Stimulated activated naive CD8-positive, alpha-beta T cell treated with anti-CD3 and anti-CD28 coated beads, Interleukin-15, Interleukin-2, amounts not matched to agents 100 ng/mL and 50 ng/mL, for 24 hours (primary cell): ENCODE measurements around the gene CNN2.

ENCODE experiments used
- H3K27ac Mint-ChIP-seq: one replicate; pipeline ENCODE4 v1.8.0; 2021; ENCODE audit warnings: mild to moderate bottlenecking, mixed read lengths
- H3K27me3 Mint-ChIP-seq: one replicate; pipeline ENCODE4 v1.8.0; 2021; ENCODE audit warnings: mixed read lengths
- H3K36me3 Mint-ChIP-seq: one replicate; pipeline ENCODE4 v1.8.0; 2021; ENCODE audit warnings: low read depth, mixed read lengths
- H3K4me1 Mint-ChIP-seq: one replicate; pipeline ENCODE4 v1.8.0; 2021; ENCODE audit warnings: low read depth, mixed read lengths
- H3K4me3 Mint-ChIP-seq: one replicate; pipeline ENCODE4 v1.8.0; 2021; ENCODE audit warnings: mild to moderate bottlenecking, mixed read lengths
- H3K9me3 Mint-ChIP-seq: one replicate; pipeline ENCODE4 v1.8.0; 2021; ENCODE audit warnings: mixed read lengths

The CNN2 gene

DNA sequence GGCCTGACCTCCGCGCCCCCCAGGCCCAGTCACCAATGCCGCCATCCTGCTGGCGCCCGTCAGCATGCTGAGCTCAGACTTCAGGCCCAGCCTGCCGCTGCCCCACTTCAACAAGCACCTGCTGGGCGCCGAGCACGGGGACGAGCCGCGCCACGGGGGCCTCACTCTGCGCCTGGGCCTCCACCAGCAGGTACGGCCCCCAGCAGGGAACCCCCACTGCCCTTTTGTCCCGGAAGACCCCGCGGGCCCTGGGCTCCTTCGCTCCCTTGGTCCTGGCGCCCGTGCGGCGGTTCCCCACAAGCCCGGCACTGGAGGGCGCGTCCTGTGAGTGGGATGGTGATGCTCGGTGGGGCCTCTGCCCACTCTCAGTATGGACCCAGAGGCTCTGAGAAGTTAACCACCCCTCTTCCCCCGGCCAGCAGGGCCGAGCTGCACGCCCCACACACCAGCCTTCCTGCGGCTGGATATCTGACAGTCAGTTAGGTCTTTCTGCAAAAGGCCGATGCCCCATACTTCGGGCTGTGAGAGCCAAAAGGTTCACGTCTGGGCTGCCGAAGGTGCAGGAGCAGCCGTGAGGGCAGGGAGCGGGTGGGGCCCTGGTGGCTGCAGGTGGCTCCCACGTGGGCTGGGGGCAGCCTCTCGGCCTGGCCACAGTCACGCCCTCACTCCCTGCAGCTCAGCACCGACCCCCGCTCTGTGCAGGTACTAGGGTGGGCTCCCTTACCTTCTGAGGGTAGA lies 34.3 kb upstream of the CNN2 start:
- Mint-ChIP-seq H3K36me3 (peaks cover 19% of the 10 kb centered on the region), H3K27me3 (peaks cover 6% of the 10 kb centered on the region), H3K27ac (no peak overlapping the region), H3K9me3 (no peaks in the 10 kb centered on the region), H3K4me1 (peaks cover 12% of the 10 kb centered on the region), H3K4me3 (no peak overlapping the region)

DNA sequence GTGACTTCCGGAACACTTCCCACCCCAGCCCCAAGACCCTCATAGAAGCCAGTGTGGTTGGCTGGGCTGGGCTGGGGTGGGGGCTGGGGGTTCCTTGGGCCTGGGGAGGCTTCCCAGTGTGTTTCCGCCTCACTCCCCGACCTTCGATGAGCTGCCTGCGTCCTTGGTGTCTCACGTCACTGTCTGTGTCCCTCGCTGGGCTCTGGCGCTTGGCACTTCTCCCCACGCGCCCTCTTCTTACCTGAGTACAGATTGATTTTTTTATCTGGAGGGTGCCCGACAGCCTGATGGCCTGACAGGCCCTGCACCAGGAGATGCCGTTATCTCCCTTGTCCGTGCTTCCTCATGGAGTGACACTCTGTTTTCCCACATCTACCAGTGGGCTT lies 33.7 kb upstream of the CNN2 start:
- Mint-ChIP-seq H3K4me3 (no peak overlapping the region), H3K9me3 (no peaks in the 10 kb centered on the region), H3K27me3 (peaks cover 8% of the 10 kb centered on the region), H3K4me1 (peaks cover 14% of the 10 kb centered on the region), H3K27ac (no peak overlapping the region), H3K36me3 (peaks cover 15% of the 10 kb centered on the region)

- H3K4me3 Mint-ChIP-seq: no peak overlapping the region
- peaks cover 14% of the 10 kb centered on the region for H3K27me3 Mint-ChIP-seq
- no peaks in the 10 kb centered on the region for H3K9me3 Mint-ChIP-seq
- H3K4me1 Mint-ChIP-seq: peaks cover 15% of the 10 kb centered on the region
- H3K27ac Mint-ChIP-seq: no peak overlapping the region
- peaks cover 11% of the 10 kb centered on the region for H3K36me3 Mint-ChIP-seq
Observed at GRCh38 chr19:993361-993830, 33.0 kb upstream of the CNN2 start.

GRCh38 chr19:993831-994393 lies 32.5 kb upstream of the CNN2 start:
- H3K27me3 Mint-ChIP-seq: peaks cover 17% of the 10 kb centered on the region
- H3K9me3 Mint-ChIP-seq: no peaks in the 10 kb centered on the region
- H3K27ac Mint-ChIP-seq: no peak overlapping the region
- peaks cover 15% of the 10 kb centered on the region for H3K4me1 Mint-ChIP-seq
- peaks cover 8% of the 10 kb centered on the region for H3K36me3 Mint-ChIP-seq
- no peak overlapping the region for H3K4me3 Mint-ChIP-seq

DNA sequence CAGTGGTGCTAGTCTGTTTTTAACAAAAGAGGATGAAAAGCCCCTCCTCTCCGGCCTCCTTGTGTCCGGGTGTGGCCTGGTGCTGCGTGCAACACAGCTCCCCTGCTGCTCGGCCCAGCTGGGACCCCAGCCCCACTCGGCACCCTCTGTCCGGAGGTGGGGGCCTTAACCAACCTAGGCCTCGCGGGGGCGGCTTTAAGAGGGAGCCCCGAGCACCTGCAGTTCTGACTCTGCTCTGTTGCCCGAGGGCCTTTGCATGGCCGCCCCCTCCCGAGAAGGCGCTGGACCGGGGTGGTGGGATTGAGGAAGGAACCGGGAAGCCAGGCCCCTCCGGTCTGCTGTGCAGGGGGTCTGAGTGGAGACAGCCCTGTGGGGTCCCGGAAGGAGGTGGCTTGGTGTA lies 31.9 kb upstream of the CNN2 start:
- peaks cover 8% of the 10 kb centered on the region for H3K36me3 Mint-ChIP-seq
- H3K27ac Mint-ChIP-seq: no peak overlapping the region
- H3K4me3 Mint-ChIP-seq: no peak overlapping the region
- H3K4me1 Mint-ChIP-seq: peaks cover 15% of the 10 kb centered on the region
- no peaks in the 10 kb centered on the region for H3K9me3 Mint-ChIP-seq
- H3K27me3 Mint-ChIP-seq: peaks cover 23% of the 10 kb centered on the region

GRCh38 chr19:995051-995827 lies 31.2 kb upstream of the CNN2 start:
- H3K4me1 Mint-ChIP-seq: peaks cover 15% of the 10 kb centered on the region
- no peaks in the 10 kb centered on the region for H3K9me3 Mint-ChIP-seq
- peaks cover 24% of the 10 kb centered on the region for H3K27me3 Mint-ChIP-seq
- H3K36me3 Mint-ChIP-seq: peaks cover 8% of the 10 kb centered on the region
- H3K4me3 Mint-ChIP-seq: no peak overlapping the region
- no peak overlapping the region for H3K27ac Mint-ChIP-seq

DNA sequence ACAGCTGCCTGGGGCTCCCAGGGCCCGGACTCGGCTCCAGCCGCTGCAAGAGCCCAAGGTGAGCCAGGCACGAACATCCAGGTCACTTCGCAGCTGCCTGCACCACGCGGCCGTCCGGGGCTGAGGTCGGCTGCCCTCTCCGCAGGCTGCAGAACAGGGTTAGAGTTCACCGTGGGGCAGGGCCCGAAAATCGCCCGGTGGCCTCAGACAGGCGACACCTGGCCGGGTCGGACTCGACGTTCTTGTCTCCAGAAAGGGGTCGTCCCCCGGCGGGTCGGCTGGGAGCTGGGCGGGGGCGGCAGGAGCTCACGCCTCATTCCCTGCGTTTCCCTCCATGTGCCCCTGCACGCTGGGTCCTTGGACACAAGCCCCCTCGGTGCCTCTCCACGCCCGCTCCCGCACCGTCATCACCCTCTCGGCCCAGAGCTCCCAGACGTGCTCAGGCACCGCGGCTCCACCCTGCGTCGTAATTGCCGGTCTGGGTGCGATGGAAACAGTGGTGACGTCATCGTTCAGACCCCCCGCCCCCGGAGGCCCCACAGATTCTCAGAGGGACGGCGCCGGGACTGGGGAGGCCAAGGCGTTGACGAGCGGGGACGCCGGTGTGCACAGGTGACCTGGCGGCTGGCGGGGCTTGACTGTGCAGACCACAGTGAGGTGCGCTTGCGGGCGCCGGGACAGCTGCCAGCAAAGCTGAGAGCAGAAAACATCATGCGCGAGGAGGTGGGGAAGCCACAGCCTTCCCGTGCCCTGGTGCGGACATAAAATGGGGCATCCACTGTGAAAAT lies 30.2 kb upstream of the CNN2 start:
- Mint-ChIP-seq H3K9me3 (no peaks in the 10 kb centered on the region), H3K4me1 (peaks cover 15% of the 10 kb centered on the region), H3K27ac (peak overlapping the region; percentile 49), H3K36me3 (peaks cover 8% of the 10 kb centered on the region), H3K27me3 (peaks cover 24% of the 10 kb centered on the region), H3K4me3 (peak overlapping the region; percentile 53)

DNA sequence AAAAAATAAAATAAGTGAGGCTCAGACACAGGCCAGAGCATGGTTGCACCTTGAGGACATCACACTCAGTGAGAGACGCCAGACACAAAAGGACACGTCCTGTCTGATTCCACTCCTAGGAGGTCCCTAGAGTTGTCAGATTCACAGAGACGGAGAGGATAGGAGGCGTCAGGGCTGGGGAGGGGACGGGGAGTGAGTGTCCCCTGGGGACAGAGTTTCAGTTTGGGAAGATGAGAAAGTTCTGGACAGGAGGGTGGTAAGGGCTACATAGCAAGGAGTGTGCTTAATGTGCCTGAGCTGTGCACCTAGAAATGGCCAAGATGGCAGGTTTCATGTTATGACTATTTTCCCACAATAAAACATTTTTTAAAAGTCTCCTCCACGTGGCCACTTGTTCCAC lies 28.3 kb upstream of the CNN2 start:
- peaks cover 4% of the 10 kb centered on the region for H3K36me3 Mint-ChIP-seq
- H3K4me3 Mint-ChIP-seq: no peak overlapping the region
- H3K4me1 Mint-ChIP-seq: peaks cover 15% of the 10 kb centered on the region
- peaks cover 28% of the 10 kb centered on the region for H3K27me3 Mint-ChIP-seq
- no peak overlapping the region for H3K27ac Mint-ChIP-seq
- no peaks in the 10 kb centered on the region for H3K9me3 Mint-ChIP-seq

DNA sequence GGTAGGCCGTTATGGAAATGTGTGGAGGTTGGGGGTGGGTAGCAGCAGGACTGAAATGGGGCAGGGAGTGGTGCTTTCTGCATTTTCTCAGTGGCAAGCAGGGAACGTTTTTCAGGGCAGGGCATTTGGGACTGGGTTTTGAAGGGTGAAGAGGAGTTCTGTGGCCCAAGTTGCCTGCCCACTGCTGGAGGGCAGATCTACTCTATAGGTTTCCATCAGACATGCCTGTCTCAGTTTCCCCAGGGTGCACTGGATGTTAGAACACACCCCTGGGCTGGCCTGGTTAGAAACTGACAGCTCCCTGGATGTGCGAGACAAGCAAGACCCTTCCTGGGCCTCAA lies 27.1 kb upstream of the CNN2 start:
- Mint-ChIP-seq H3K4me3 (no peak overlapping the region), H3K27me3 (peaks cover 28% of the 10 kb centered on the region), H3K36me3 (peaks cover 4% of the 10 kb centered on the region), H3K27ac (no peak overlapping the region), H3K4me1 (peaks cover 15% of the 10 kb centered on the region), H3K9me3 (no peaks in the 10 kb centered on the region)

GRCh38 chr19:1000095-1000494 lies 26.3 kb upstream of the CNN2 start, which contains the start of gene GRIN3B:
GRIN3B (plus strand) TSS chr19:1000419; CDS start chr19:1000438, 19 bp downstream.
- Mint-ChIP-seq H3K27ac (no peak within 1 kb of the TSS), H3K36me3 (peaks cover 4% of the 10 kb centered on the region), H3K27me3 (peaks cover 28% of the 10 kb centered on the region), H3K4me3 (no peak within 1 kb of the TSS), H3K9me3 (no peaks in the 10 kb centered on the region), H3K4me1 (peaks cover 15% of the 10 kb centered on the region)

GRCh38 chr19:1000591-1001537 lies 25.5 kb upstream of the CNN2 start:
- H3K27ac Mint-ChIP-seq: no peak overlapping the region

DNA sequence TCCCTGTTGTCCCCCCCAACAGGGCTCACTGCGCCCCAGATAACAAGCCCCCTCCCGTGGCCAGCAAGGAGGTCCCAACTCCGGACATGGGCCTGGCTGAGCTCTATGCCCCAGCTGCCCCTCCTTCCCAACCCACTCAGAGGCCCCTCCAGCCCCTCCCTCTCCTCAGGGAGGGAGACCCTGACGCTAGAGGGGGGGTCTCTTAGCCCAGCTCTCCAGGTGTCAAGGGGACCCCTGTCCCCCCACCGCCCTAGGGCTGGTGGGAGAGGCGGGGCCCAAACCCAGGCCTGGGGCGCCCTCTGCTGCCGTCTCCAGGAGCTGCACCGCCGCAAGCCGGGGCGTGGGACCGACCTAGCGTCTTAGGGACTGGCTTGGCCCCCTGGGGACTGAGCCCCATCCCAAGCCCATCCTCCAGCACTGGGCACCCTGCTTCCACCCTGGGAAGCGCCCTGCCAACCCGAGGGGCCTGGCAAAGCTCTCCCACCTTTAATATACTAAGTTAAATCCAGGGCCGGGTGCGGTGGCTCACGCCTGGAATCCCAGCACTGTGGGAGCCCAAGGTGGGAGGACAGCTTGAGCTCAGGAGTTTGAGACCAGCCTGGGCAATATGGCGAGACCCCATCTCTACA lies 24.8 kb upstream of the CNN2 start:
- Mint-ChIP-seq H3K9me3 (no peaks in the 10 kb centered on the region), H3K4me1 (peaks cover 6% of the 10 kb centered on the region), H3K27me3 (peaks cover 25% of the 10 kb centered on the region), H3K4me3 (no peak overlapping the region), H3K27ac (no peak overlapping the region), H3K36me3 (no peaks in the 10 kb centered on the region)

More at GRCh38 chr19:1000591-1001537, 25.5 kb upstream of the CNN2 start:
- Mint-ChIP-seq H3K4me1 (peaks cover 14% of the 10 kb centered on the region), H3K27me3 (peaks cover 28% of the 10 kb centered on the region), H3K36me3 (peaks cover 4% of the 10 kb centered on the region), H3K4me3 (no peak overlapping the region), H3K9me3 (no peaks in the 10 kb centered on the region)

DNA sequence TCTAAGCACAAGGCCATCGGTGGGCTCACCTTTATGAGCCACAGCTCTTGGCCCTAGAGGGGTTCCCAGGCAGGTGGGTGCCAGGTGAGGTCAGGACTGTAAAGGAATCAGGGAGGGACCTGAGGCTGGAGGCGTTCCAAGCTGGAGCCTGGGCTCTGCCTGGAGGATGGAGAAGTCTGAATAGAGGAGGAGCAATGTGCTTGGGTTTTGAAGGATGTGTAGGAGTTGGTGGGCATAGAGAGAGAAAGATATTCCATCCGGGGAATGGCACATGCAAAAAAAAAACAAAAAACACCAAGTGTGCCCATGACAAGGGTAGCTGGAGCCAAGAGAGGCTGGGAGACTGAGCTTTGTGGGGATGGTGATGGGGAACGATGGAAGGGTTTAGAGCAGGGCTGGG lies 23.8 kb upstream of the CNN2 start:
- Mint-ChIP-seq H3K27ac (no peak overlapping the region), H3K4me3 (no peak overlapping the region), H3K36me3 (no peaks in the 10 kb centered on the region), H3K4me1 (peaks cover 2% of the 10 kb centered on the region), H3K27me3 (peaks cover 21% of the 10 kb centered on the region), H3K9me3 (no peaks in the 10 kb centered on the region)
